NB4 (cell line): ENCODE measurements around the gene FRK.

Experiments used
- CTCF ChIP-seq: IDR thresholded peaks from one replicate; pipeline ENCODE4 v1.5.1; 2012; ENCODE audit warnings: low read depth, low read length
- MAX ChIP-seq: IDR thresholded peaks from 2 replicates; pipeline ENCODE4 v1.6.1; 2011; ENCODE audit warnings: low read depth, low read length
- MYC ChIP-seq: IDR thresholded peaks from 2 replicates; pipeline ENCODE4 v1.6.1; 2011; ENCODE audit warnings: low read depth, low read length
- POLR2A ChIP-seq: IDR thresholded peaks from 2 replicates; pipeline ENCODE4 v1.6.1; 2011; ENCODE audit warnings: mild to moderate bottlenecking; ENCODE audit not compliant: insufficient read length; ENCODE audit errors: extremely low read depth

GRCh38 chr6:116027801-116028200 lies 32.9 kb downstream of the FRK start:
- no peak for TF ChIP-seq CTCF
- TF ChIP-seq POLR2A = no peak
- TF ChIP-seq MAX = no peak
- TF ChIP-seq MYC = no peak
